HG03196 (cell line): ENCODE results near the gene EBF4.

Experiments
- ATAC-seq: cut with Tn5 transposase; IDR thresholded peaks from one replicate; pipeline ENCODE4 v1.9.1; 2021; ENCODE audit not compliant: unreplicated experiment

Gene EBF4

DNA sequence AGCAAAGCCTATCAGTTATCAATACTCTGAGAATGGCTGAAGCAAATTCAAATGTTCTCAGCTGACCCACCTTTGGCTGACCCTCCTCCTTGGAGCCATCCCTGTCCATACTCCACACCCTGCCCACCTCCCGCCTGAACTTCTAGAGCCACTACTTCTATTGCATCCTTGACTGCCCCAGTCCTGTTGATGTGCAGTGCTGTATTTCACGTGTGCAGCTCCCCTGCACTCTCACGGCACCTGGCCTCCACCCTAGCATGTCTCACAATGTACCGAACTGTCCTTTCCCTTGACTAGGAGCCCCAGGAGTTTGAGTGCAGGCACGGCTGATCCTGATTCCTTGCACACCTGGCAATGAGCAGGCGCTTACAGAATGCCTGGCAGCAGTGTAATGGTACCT lies 100.9 kb downstream of the EBF4 start:
- no peak for ATAC-seq

DNA sequence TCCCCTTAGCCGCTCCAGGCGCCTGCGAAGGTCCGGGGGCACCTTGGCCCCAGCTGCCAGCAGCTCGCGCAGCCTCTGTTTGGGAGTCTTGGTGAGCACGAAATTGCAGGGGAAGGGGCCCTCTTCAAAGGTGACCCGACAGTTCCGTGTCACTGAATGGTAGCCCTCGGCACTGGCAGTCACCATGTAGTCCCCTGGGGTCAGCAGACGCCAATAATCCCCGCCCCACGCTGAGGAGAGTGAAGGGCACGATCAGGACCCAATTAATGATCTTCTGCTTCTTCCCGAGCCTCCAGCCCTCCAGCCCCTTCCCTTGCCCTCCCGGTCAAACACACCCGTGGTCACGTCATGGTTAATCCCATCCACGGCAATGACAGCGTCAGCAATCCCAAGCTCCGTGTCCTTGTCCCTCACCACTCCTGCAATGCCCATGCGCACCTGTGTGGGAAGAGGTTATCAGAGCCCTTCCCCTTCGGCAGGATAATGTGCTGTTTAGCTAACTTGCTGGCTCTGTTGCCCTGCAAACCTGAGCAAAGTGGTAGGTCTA lies 101.7 kb downstream of the EBF4 start:
- ATAC-seq, result no peak

DNA sequence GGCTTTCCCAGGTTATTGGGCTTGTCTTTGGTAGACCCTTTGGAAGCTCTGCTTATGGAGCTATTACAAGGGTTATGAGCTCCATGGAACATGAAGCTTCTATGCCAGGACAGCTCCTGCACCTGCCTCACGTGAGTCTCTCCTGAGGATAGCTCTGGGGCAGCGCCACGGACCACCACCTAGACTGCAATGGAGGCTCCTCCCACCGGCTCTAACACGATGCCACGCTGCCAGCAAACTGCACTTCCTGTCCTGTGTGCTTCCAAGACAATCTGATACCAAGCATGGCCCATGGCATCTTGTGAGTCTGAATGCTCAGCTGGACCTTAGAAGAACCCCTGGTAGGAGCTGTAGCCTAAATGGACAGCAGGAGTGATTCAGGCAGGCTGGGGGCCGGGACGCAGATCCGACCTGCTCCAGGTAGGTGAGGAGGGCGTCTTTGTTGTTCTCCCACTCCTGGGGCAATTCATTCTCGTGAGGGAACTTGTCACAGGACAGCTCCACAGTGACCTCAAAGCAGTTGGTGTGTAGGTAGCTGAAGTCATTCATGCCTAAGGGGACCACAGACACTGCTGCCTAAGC lies 102.4 kb downstream of the EBF4 start:
- no peak for ATAC-seq

DNA sequence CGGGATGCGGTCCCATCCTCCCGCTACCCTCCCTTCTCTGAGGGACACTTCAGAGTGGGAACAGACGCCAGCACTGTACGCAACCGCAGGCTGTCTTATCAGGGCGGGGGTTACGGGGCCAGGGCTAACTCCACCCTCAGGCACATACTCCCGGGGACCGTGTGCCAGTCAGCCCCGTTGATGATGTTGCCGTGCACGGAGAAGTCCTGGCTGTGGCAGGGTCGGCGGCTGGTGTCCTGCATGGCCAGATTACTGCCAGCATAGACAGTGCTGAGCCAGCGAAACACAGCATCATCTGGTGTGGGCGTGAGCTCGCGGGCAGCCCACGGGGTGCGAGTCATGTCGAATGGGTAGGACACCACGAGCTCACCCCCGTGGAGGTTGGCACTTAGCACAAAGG lies 102.9 kb downstream of the EBF4 start:
- ATAC-seq, result no peak

DNA sequence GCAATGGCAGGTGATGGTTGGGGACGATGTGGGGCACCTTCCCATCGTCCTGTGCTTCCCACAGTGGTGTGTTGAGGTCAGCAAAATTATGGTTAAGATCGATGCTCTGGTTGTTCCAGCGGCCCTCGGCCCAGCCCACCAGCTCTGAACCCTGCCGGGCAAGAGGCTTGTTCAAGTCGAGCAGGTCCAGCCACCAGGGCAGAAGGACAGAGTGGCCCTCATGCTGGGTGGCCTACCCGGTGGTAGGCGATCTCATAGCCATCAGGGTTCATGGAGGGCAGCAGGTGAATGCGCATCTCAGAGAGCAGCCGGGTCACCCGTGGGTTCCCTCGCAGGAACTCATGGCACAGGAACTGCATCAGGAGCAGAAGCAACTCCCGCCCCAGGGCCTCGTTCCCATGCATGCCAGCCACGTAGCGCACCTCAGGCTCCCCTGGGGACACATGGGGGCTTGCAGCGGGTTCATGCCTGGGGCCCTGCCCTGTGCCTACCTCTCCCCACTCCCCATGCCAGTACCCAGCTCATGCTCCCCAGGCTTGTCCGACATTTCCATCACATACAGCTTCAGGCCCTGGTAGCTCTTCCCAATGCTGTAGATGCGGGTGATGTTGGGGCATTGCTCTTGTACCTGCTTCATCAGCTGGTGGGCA lies 103.6 kb downstream of the EBF4 start:
- ATAC-seq, result no peak

DNA sequence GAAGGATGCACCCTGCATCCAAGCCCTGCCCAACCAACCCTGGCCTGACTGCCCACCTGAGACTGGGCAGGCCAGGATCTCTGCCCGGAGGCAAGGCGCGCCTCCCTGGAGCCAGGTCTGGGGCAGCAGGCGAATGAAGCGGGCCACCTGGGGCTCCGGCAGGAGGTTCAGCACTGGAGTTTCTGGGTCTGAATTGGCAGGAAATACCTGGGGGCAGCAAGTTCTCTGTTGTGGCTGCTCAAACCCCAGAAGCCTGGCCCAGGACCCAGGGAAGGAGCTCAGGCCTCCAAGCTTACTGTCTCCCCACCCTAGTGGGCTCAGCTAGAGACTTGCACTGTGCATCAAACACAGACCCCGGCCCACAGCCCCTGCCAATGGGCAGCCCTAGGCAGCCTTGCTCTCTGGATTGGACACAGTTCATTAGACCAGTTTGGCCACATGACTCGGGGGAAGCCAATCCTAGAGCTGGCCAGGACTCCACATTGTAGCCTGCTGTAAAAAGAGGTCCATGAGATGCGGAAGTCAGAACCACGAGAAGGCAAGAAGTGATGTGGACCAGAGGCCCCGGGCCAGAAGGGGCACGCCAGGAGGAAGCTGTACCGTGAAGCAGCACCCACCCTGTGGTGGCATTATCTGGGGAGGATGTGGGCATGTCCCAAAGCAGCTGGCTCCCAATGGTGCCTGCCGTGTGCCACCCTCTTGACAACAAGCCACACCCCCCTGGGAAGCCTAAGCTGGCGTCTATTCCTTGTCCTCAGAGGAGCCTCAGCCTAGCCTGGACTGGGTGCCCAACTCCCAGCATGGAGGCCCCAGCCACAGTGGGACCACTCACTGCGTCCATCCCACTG lies 104.8 kb downstream of the EBF4 start:
- ATAC-seq, result no peak

DNA sequence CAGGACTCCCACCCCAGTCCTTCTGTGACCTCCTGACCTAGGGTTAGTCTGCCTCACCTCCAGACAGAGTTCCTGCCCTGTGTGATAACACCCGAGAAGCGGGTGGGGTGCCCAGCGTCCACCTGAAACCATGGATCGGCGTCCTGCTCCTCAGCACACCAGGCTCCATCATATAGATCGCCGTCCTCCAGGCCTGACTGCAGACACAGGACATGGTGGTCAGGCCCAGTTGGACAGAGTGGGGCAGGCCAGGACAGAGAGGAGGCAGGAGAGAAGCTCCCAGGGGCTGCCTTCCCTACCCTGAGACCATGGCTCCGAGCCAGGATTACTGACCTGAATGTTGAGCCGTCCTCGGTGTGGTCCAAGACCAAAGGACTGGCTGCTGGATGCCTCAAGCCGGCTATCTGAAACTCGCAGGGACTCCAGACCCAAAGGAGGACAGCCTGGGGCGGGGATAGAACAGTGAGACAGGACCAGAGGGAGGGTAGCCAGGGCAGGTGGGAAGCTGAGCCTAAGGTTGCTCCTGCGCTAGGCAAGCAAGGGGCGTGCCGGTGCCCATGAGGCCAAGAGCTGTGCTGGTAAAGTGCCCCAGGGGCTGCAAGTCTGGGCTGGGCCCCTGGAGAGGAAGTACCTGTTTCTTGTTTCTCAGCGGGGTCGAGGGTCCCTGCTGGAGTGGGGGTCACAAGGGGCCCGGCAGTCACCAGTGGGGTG lies 105.7 kb downstream of the EBF4 start:
- no peak for ATAC-seq

DNA sequence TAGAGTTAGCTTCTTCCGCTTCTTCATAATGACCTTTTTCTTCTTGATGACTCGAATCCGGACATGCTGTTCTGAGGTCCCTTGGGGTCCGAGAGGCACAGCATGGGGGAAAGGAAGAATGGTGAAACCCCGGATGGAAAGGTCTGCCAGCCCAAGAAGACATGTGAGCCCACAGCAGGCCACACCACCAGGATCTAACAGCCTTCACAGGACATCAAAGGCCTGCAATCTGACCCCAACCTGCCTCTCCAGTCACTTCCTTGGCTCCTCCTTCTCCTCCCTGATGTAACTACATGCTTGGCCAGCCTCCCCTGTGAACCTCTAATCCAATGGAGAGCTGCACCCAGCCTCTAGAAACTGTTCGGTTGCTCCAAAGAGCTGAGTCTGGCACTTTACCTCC lies 106.2 kb downstream of the EBF4 start:
- ATAC-seq, result no peak

DNA sequence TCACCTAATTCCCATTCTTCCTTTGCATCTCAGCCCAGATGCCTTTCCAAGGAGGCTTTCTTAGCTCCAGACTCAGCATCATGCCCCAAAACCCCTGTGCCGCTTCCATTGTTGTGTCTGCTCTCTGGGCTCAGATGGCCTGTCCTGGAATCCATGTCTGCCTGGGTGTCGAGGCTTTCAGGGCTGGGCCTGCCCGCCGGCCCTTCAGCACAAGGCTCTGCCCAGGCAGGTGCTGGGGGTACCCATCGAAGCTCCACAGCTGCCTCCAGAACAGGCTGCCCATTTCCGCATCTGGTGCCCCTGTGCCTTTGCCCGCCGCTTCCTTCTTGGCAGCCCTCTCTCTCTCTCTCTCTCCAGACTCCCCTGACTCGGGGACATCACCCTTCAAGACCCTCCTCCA lies 106.7 kb downstream of the EBF4 start:
- ATAC-seq, result no peak

DNA sequence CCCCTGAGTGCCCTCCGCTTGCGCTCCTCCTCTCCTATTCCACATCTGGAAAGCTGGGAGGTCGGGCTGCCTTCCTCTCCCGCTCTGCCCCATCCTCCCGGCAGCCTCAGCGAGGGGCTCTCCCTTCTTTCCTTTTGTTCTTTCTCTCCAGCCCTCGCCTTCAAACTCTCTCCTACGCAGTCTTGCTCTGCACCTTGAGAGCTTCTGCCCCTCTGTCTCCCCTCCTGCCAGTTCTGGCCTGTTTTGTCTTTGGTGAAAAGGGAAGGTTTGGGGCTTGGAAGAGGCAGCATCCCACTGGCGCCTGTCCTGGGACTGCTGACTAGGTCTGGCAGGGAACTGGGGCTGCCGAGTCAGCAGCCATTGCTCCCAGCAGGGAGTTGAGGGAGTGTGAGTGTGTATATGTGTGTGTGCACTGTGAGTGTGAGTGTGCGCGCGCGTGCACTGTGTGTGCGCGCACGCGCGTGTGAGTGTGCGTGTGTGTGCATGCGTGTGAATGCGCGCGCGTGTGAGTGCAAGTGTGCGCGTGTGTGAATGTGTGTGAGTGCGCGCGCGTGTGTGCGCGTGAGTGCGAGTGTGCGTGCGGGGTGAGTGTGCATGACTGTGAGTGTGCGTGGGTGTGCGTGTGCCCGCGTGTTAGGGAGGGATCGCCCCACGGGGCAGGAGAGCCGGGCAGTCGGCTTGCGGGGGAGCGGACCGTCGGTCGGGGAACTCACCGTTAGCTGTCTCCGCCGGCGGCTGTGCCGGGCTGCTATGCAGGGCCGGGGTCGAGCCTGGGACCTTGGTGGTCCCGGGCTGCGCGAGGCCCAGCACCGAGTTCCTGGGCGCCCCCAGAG lies 107.3 kb downstream of the EBF4 start:
- ATAC-seq, result no peak

DNA sequence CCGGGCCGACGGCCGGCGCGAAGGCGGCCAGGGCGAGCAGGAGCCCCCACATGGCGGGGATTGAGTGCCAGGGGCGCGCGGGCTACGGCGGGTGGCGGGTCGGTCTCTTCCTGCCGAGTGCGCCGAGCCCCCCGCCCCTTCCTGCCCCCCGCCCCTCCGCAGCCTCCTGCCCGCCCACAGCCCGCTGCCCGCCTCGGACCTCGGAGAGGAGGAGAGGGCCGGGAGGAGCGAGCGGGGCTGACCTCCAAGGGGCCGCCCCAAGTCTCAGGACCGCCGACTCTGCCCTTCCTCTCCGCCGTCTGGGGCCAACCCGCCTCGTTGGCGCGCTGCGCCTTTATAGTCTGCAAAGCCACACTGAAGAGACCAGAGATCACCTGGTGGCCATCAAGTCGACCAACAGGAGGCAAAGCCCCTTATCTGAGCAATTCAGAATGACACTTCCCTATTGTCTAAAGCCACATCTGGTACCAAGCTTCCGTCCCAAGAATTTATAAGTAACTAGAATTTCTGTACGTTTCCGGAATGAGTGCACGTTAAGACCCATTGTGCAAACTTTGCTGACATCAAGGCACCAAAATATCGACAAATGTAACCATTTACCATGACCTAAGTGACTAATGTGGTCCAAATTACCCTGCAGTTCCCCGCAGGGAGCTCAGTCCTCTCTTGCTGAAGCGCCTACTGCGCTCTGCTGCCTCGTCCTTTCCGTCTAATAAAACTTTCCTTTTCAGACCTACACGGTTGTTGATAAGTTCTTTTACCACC lies 108.1 kb downstream of the EBF4 start, which contains the start of gene CPXM1:
Gene CPXM1 (minus strand): TSS at position 107 of the 765 bp plus-strand sequence. CDS start 55 bp downstream, at position 52.
- ATAC-seq, result no peak

DNA sequence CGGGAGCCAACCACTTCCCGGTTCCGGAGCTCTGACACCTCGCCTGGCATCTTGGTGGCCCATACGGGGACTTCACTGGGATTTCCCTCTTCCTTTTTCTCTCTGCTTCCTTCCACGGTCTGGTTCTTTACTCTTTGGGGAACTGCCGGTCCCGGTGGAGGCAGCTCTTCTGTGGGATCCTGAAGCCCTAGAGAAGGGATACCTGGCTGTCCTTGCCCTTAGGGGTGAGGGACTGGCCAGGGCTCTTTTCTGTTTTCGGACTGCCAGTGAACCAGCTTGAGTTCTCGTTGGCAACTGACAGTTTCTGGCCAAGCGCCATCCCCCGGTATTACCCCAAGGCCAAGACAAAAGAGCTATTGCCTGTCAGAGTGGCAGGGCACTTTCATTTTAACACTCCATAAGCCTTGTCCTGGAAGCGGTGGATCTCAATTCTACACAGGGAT lies 108.7 kb downstream of the EBF4 start:
- ATAC-seq, result no peak

DNA sequence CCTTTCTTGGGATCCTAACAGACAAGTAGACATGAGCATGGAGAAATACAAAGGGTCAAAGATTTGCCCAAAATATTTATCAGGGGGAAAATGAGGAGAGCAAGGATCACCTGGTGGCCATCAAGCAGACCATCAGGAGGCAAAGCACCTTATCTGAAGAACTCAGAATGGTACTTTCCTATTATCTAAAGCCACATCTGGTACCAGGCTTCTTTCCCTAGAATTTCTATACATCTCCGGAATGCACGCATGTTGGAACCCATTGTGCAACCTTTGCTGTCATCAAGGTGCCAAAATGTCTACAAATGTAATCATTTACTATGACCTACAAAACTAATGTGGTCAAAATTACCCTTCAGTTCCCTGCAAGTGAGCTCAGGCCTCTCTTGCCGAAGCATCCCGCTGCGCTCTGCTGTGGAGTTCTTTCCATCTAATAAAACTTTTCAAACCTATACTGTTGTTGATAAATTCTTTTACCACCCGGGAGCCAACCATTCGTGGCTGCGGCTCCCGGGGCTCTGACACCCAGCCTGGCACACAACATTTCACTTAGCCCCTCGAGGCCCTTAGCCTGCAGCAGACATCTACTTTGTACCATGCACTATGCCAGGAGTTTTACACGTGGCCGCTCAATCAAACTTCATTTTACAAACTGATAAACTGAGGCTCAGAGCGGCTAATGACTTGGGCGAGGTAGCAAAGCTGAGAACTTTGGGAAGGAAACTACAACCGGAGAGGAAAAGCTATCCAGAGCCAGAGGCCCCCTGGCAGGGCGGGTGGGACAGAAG lies 111.7 kb downstream of the EBF4 start:
- no peak for ATAC-seq

DNA sequence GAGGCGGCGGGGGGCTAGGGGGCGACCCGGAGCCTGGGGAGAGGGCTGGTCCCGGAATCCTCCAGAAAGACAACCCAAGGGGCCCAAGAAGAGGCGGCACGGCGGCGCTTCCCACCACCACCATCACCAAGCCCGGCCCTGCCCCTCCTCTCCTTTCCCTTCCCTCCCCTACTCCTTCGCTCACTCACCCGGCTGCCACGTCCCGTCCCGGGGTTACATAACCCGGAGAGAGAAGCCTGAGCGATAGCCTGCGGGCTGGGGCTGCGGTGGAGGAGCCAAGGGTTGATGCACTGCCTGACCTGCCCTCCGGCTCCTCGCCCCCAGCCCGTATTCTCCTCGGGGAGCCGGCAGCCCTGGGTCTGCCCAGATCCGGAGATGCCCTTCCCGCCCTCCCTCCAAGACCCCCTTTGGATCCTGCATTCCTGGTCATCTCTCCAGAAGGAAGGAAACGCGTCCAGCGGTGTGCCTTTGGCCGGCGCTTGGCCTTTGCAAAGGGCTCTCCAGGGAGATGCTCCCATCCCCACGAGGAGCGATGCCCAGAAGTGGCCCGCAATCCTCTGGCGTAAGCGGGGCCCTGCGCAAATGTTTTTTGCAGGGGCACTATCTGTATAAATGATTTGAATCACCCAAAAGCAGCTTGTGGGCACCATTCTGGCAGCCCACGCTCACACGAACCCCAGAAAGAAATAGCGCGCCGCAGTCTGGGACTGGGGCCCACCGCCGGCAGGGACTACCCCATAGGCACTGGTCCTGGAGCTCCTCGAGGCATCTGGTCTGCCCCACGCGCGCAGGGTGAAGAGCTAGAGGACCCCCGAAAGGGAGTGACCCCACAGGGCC lies 112.5 kb downstream of the EBF4 start:
- ATAC-seq, result no peak

DNA sequence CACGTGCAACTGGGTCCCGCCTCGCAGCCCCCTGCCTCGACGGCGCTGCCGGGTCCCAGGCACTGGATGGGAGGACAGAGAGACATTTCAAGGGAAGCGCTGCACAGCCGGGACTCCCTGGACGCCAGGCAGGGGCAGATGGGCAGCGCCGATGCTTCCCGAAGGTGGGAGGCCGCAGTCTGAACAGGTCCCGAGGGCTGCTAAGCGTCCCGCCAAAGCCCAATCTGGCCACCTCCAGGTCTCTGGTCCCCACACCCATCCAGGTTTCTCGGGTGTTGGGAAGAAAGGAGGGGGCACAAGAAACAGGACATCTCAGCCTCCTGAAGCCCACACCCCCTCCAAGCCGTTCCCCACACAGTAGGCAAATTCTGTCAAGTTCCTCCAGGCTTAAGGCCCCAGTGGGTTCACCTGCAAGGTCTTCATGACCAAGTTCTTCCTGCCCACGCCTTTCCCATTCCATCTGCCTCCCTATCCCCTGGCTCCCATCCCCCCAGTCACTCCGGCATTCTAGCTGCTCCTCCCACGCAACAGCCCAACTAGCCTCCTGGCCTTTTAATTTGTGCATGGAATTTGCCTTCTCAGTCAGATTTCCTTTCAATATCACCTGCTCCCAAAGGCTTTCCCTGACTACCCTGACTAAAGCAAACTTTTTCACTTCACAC lies 113.2 kb downstream of the EBF4 start:
- ATAC-seq, result no peak

DNA sequence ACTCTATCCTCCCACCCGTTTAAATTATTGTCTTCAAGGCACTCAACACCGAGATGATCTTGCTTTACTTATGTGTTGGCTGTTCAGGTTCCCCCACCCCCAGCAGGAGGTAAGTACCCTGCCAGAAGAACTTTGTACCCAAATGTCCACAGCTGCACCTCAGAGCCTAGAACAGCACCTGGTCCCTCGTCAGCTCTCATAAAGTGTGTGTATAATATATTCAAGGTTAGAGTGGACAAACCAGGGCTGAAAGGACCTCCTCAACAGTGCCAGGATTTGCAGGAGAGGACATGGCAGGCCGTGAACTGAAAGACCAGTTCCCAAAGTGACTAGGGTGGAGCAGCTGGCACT lies 113.7 kb downstream of the EBF4 start:
- ATAC-seq, result no peak

DNA sequence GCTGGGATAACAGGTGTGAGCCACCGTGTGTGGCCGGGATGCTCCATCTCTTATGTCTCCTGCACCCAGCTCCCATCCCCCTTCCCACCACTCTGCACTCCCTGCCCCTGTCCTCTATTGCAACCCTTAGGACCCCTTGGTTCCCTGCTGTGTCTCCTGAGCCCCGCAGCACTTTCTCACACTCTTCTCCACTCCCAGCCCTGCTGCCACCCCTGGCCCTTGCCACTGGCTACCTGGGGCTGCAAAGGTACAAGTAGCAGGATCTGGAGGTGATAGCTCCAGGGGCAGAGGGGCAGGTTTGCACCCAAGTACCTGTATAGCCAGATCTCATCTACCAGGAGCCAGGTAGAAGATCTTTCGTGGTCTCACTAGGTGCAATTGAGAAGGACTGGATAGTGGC lies 114.4 kb downstream of the EBF4 start:
- no peak for ATAC-seq
